Mesendoderm (in vitro differentiated cells): ENCODE results near the gene ACP4.

ENCODE experiments used
- DNase-seq: peaks from one replicate; pipeline ENCODE4 v3.0.0; 2013
- H2AK5ac ChIP-seq: 2 replicates; pipeline ENCODE4 v1.6.1; 2013; ENCODE audit warnings: low read length, inconsistent platforms
- H2BK120ac ChIP-seq: 2 replicates; pipeline ENCODE4 v1.6.1; 2013; ENCODE audit warnings: low read depth, mild to moderate bottlenecking, low read length, moderate library complexity, mixed read lengths
- H2BK15ac ChIP-seq: replicated peaks from 2 replicates; pipeline ENCODE4 v1.6.1; 2013; ENCODE audit warnings: low read depth, mild to moderate bottlenecking, moderate library complexity
- H2BK5ac ChIP-seq: 2 replicates; pipeline ENCODE4 v1.6.1; 2013; ENCODE audit warnings: low read length, inconsistent platforms
- H3K18ac ChIP-seq: 2 replicates; pipeline ENCODE4 v1.6.1; 2013; ENCODE audit warnings: mild to moderate bottlenecking, low read length, mixed read lengths
- H3K23ac ChIP-seq: one replicate; pipeline ENCODE4 v1.6.1; 2013; ENCODE audit warnings: low read length
- H3K27ac ChIP-seq: 2 replicates; pipeline ENCODE4 v1.5.1; 2013; ENCODE audit warnings: low read depth, mild to moderate bottlenecking, inconsistent platforms, low read length, moderate library complexity
- H3K27me3 ChIP-seq: 2 replicates; pipeline ENCODE4 v1.6.1; 2013; ENCODE audit warnings: low read length, control low read depth, mild to moderate bottlenecking, inconsistent platforms; ENCODE audit not compliant: insufficient read depth, poor library complexity
- H3K36me3 ChIP-seq: 2 replicates; pipeline ENCODE4 v1.6.1; 2013; ENCODE audit warnings: low read length, inconsistent platforms; ENCODE audit not compliant: control insufficient read depth, insufficient read depth
- H3K4ac ChIP-seq: one replicate; pipeline ENCODE4 v1.6.1; 2013; ENCODE audit warnings: low read depth, mild to moderate bottlenecking, low read length, moderate library complexity
- H3K4me1 ChIP-seq: 2 replicates; pipeline ENCODE4 v1.6.1; 2013; ENCODE audit warnings: low read depth, low read length, inconsistent platforms; ENCODE audit not compliant: control insufficient read depth
- H3K4me2 ChIP-seq: 2 replicates; pipeline ENCODE4 v1.6.1; 2013; ENCODE audit warnings: low read length
- H3K4me3 ChIP-seq: 2 replicates; pipeline ENCODE4 v1.5.1; 2013; ENCODE audit warnings: mild to moderate bottlenecking, low read length
- H3K56ac ChIP-seq: one replicate; pipeline ENCODE4 v1.6.1; 2013; ENCODE audit warnings: low read length
- H3K79me1 ChIP-seq: 2 replicates; pipeline ENCODE4 v1.6.1; 2013; ENCODE audit warnings: low read length, inconsistent platforms
- H3K79me2 ChIP-seq: 2 replicates; pipeline ENCODE4 v1.6.1; 2013; ENCODE audit warnings: mild to moderate bottlenecking, low read length; ENCODE audit not compliant: control insufficient read depth, insufficient read depth
- H3K9ac ChIP-seq: 2 replicates; pipeline ENCODE4 v1.6.1; 2013; ENCODE audit warnings: low read length, inconsistent platforms
- H4K5ac ChIP-seq: one replicate; pipeline ENCODE4 v1.6.1; 2013; ENCODE audit warnings: low read length
- H4K8ac ChIP-seq: one replicate; pipeline ENCODE4 v1.6.1; 2013; ENCODE audit warnings: low read depth, mild to moderate bottlenecking, control low read depth, low read length, moderate library complexity
- WGBS: extraction: QIAGEN DNeasy Blood & Tissue Kit; methylation state at CpG from one replicate; pipeline ENCODE4 v1.1.7; 2013; ENCODE audit warnings: low lambda C conversion rate, missing lambda C conversion rate; ENCODE audit not compliant: insufficient coverage; ENCODE audit errors: extremely low coverage; 5-methylcytosine and 5-hydroxymethylcytosine counted together

The ACP4 gene

GRCh38 chr19:50829801-50830200 lies 39.6 kb downstream of the ACP4 start:
- no peak overlapping the region for H3K18ac ChIP-seq
- no peaks in the 10 kb centered on the region for H3K79me2 ChIP-seq
- no peak overlapping the region for H3K23ac ChIP-seq
- no peak for DNase-seq
- H2BK15ac ChIP-seq = no peak overlapping the region
- H3K27ac ChIP-seq = no peak overlapping the region
- no peak overlapping the region for H4K8ac ChIP-seq
- no peak overlapping the region for H3K9ac ChIP-seq
- no peak overlapping the region for H4K5ac ChIP-seq
- H3K4ac ChIP-seq = no peak overlapping the region
- no peaks in the 10 kb centered on the region for H3K4me1 ChIP-seq
- H3K27me3 ChIP-seq = no peaks in the 10 kb centered on the region
- H3K36me3 ChIP-seq = no peaks in the 10 kb centered on the region
- H2BK120ac ChIP-seq = no peak overlapping the region
- no peaks in the 10 kb centered on the region for H3K79me1 ChIP-seq
- H2BK5ac ChIP-seq = no peak overlapping the region
- no CpG with 5 or more reads among the region's 5 CpGs for WGBS
- no peak overlapping the region for H3K4me3 ChIP-seq
- no peak overlapping the region for H3K56ac ChIP-seq
- no peak overlapping the region for H2AK5ac ChIP-seq
- H3K4me2 ChIP-seq = no peak overlapping the region

GRCh38 chr19:50830266-50831025 lies 40.2 kb downstream of the ACP4 start:
- Histone ChIP-seq H3K79me2 (no peaks in the 10 kb centered on the region), H2BK15ac (no peak overlapping the region), H3K18ac (no peak overlapping the region), H3K4me1 (no peaks in the 10 kb centered on the region), H3K27ac (no peak overlapping the region), H3K56ac (no peak overlapping the region), H3K4ac (no peak overlapping the region), H3K9ac (no peak overlapping the region), H3K4me2 (no peak overlapping the region), H2BK5ac (no peak overlapping the region), H2BK120ac (no peak overlapping the region), H3K79me1 (no peaks in the 10 kb centered on the region), H2AK5ac (no peak overlapping the region), H3K27me3 (peaks cover 2% of the 10 kb centered on the region), H4K5ac (no peak overlapping the region), H4K8ac (no peak overlapping the region), H3K36me3 (no peaks in the 10 kb centered on the region), H3K4me3 (no peak overlapping the region), H3K23ac (no peak overlapping the region)
- DNase-seq = no peak
- WGBS = no CpG with 5 or more reads among the region's 17 CpGs

- H3K27ac ChIP-seq = no peak overlapping the region
- H3K27me3 ChIP-seq = peaks cover 2% of the 10 kb centered on the region
- H3K4me3 ChIP-seq = no peak overlapping the region
- H2BK120ac ChIP-seq = no peak overlapping the region
- H2BK15ac ChIP-seq = no peak overlapping the region
- H3K4ac ChIP-seq = no peak overlapping the region
- no peak overlapping the region for H3K4me2 ChIP-seq
- H3K56ac ChIP-seq = no peak overlapping the region
- no peak overlapping the region for H4K8ac ChIP-seq
- no CpG with 5 or more reads among the region's 7 CpGs for WGBS
- no peak for DNase-seq
- H3K79me2 ChIP-seq = no peaks in the 10 kb centered on the region
- no peak overlapping the region for H2AK5ac ChIP-seq
- H3K18ac ChIP-seq = no peak overlapping the region
- no peaks in the 10 kb centered on the region for H3K79me1 ChIP-seq
- H4K5ac ChIP-seq = no peak overlapping the region
- H3K9ac ChIP-seq = no peak overlapping the region
- no peaks in the 10 kb centered on the region for H3K4me1 ChIP-seq
- H3K23ac ChIP-seq = no peak overlapping the region
- H2BK5ac ChIP-seq = no peak overlapping the region
- H3K36me3 ChIP-seq = no peaks in the 10 kb centered on the region
These were observed 40.8 kb downstream of the ACP4 start for GRCh38 chr19:50831026-50831396.

- Histone ChIP-seq H3K27me3 (peaks cover 2% of the 10 kb centered on the region), H2AK5ac (no peak overlapping the region)
These were observed 42.5 kb downstream of the ACP4 start for GRCh38 chr19:50832666-50833065.

GRCh38 chr19:50833117-50833801 lies 43.0 kb downstream of the ACP4 start, which contains the start of gene KLK15:
KLK15 (minus strand) TSS chr19:50833574; CDS start chr19:50831492, 2,082 bp downstream.
- DNase-seq = no peak
- H3K79me1 ChIP-seq = no peaks in the 10 kb centered on the region
- no CpG with 5 or more reads among the region's 8 CpGs for WGBS
- H3K4me1 ChIP-seq = no peaks in the 10 kb centered on the region
- no peak within 1 kb of the TSS for H3K4me3 ChIP-seq
- no peaks in the 10 kb centered on the region for H3K79me2 ChIP-seq
- H3K4ac ChIP-seq = no peak within 1 kb of the TSS
- H3K27ac ChIP-seq = no peak within 1 kb of the TSS
- no peak within 1 kb of the TSS for H4K5ac ChIP-seq
- no peak within 1 kb of the TSS for H3K23ac ChIP-seq
- no peak within 1 kb of the TSS for H2BK5ac ChIP-seq
- no peak within 1 kb of the TSS for H3K56ac ChIP-seq
- H4K8ac ChIP-seq = no peak within 1 kb of the TSS
- no peak within 1 kb of the TSS for H3K18ac ChIP-seq
- no peak within 1 kb of the TSS for H2AK5ac ChIP-seq
- H3K27me3 ChIP-seq = peaks cover 2% of the 10 kb centered on the region
- H2BK120ac ChIP-seq = no peak within 1 kb of the TSS
- H2BK15ac ChIP-seq = no peak within 1 kb of the TSS
- H3K36me3 ChIP-seq = no peaks in the 10 kb centered on the region
- no peak within 1 kb of the TSS for H3K9ac ChIP-seq
- H3K4me2 ChIP-seq = no peak within 1 kb of the TSS

More at GRCh38 chr19:50832666-50833065, 42.5 kb downstream of the ACP4 start:
- DNase-seq = no peak
- no peaks in the 10 kb centered on the region for H3K36me3 ChIP-seq
- H3K18ac ChIP-seq = no peak overlapping the region
- no peak overlapping the region for H2BK5ac ChIP-seq
- H3K4me2 ChIP-seq = no peak overlapping the region
- H4K8ac ChIP-seq = no peak overlapping the region
- H3K4me3 ChIP-seq = no peak overlapping the region
- H3K23ac ChIP-seq = no peak overlapping the region
- H2BK15ac ChIP-seq = no peak overlapping the region
- H3K9ac ChIP-seq = no peak overlapping the region
- no peak overlapping the region for H3K4ac ChIP-seq
- H4K5ac ChIP-seq = no peak overlapping the region
- H3K27ac ChIP-seq = no peak overlapping the region
- WGBS = no CpG with 5 or more reads among the region's 8 CpGs
- no peak overlapping the region for H2BK120ac ChIP-seq
- H3K79me2 ChIP-seq = no peaks in the 10 kb centered on the region
- no peaks in the 10 kb centered on the region for H3K79me1 ChIP-seq
- no peak overlapping the region for H3K56ac ChIP-seq
- no peaks in the 10 kb centered on the region for H3K4me1 ChIP-seq
